K562 (cell line): ENCODE measurements around the gene RNLS.

Experiments
- CTCF ChIP-seq, 3 experiments: IDR thresholded peaks in 2 of 3; conservative IDR thresholded peaks in 1 of 3; 2 replicates each; pipeline ENCODE4 v1.5.1; 2011 to 2012; ENCODE audit warnings: low read length in 3 of 3, mild to moderate bottlenecking in 3 of 3, control low read depth in 2 of 3, improper control_type of control experiment in 1 of 3, inconsistent platforms in 1 of 3, low read depth in 1 of 3, mixed read lengths in 1 of 3, moderate library complexity in 1 of 3; ENCODE audit not compliant: insufficient read depth in 2 of 3
- ILF3 ChIP-seq: fragments of 450-650 bp; IDR thresholded peaks from 2 replicates; pipeline ENCODE4 v1.6.1; 2018; ENCODE audit warnings: antibody characterized with exemption, mild to moderate bottlenecking, moderate library complexity, borderline replicate concordance
- MYC ChIP-seq, 2 experiments: fragments of 250-450 bp in 1 of 2; sonication (Bioruptor Pico) in 1 of 2; IDR thresholded peaks; 2 replicates each; pipeline versions ENCODE4 v1.5.1 to v1.6.1; 2012 to 2021; ENCODE audit warnings: low read depth in 2 of 2, borderline replicate concordance in 1 of 2, improper control_type of control experiment in 1 of 2, low read length in 1 of 2, mild to moderate bottlenecking in 1 of 2, moderate library complexity in 1 of 2
- SMARCA4 ChIP-seq: fragments of 450-650 bp; IDR thresholded peaks from 2 replicates; pipeline ENCODE4 v1.6.1; 2016
- TAF1 ChIP-seq: IDR thresholded peaks from 2 replicates; pipeline ENCODE4 v1.6.1; 2011; ENCODE audit warnings: mild to moderate bottlenecking, low read length, moderate library complexity; ENCODE audit not compliant: insufficient read depth, control insufficient read depth, severe bottlenecking; ENCODE audit errors: extremely low read depth
- TBP ChIP-seq: optimal IDR thresholded peaks from 2 replicates; pipeline ENCODE3; 2011; ENCODE audit warnings: low read depth, low read length, improper control_type of control experiment
- ZNF274 ChIP-seq: IDR thresholded peaks from 2 replicates; pipeline ENCODE4 v1.6.1; 2011; ENCODE audit warnings: low read depth, mild to moderate bottlenecking, low read length, moderate library complexity, borderline replicate concordance
- ZNF316 ChIP-seq: fragments of 450-650 bp; IDR thresholded peaks from 2 replicates; pipeline ENCODE4 v1.6.1; 2016

DNA sequence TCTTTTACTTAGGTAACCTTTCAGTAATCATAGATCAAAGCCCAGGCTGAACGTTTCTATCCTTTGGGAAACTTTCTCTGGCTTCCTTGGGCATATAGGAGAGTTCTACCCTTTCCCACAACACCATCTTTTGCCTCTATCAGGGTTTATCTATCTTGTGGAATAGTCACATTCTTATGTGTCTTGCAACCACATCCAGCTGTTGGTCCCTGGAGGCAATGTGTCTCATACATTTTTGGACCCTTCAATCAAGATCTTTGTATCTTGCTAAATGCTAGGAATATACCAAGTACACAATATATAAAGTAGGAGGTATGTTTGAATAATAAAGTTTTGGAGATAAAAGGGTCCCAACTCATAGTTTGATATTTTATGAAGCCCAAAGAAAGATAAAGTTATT, 121.7 kb downstream of the RNLS start:
- TF ChIP-seq SMARCA4 (no peak), MYC (IDR thresholded peaks at IDR 0.05; ENCODE audit: low read depth, low read length) (no peak), MYC (CRISPR knock-in tag; IDR thresholded peaks at IDR 0.05; ENCODE audit: borderline replicate concordance, low read depth) (no peak), TAF1 (no peak), ZNF274 (no peak), TBP (no peak), ILF3 (no peak), CTCF (IDR thresholded peaks at IDR 0.05 in 2 of 3, conservative IDR thresholded peaks at IDR 0.05 in 1 of 3; ENCODE audit: insufficient read depth in 2 of 3, low read depth in 1 of 3, low read length in 3 of 3) (no peak), ZNF316 (no peak)
